GM19193 (cell line): Measurements from ENCODE around the gene RASD1.

ENCODE experiments used
- POLR2A ChIP-seq: IDR thresholded peaks from 4 replicates; pipeline ENCODE4 v1.6.1; 2011; ENCODE audit not compliant: insufficient read depth, insufficient read length; ENCODE audit errors: extremely low read depth

RASD1 gene

DNA sequence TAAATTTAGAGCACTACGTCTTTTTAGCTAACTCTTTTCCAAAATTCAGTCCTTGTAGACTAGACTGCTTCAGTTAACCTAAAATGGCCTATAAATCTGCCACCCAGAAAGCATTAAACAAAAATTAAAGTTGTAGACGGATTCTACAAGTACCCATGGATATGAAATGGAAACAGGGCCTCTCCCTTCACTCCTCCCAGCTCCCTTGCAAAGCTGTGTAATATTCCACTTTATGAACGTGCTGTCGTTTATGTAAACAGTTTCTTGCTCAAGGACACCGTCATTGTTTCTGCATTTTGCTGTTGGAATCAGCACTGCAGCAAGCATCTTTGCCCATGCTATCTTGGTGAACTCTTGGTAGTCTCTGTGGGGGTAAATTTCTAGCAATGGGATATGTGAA is 14.3 kb downstream of the RASD1 start:
- TF ChIP-seq POLR2A = no peak

DNA sequence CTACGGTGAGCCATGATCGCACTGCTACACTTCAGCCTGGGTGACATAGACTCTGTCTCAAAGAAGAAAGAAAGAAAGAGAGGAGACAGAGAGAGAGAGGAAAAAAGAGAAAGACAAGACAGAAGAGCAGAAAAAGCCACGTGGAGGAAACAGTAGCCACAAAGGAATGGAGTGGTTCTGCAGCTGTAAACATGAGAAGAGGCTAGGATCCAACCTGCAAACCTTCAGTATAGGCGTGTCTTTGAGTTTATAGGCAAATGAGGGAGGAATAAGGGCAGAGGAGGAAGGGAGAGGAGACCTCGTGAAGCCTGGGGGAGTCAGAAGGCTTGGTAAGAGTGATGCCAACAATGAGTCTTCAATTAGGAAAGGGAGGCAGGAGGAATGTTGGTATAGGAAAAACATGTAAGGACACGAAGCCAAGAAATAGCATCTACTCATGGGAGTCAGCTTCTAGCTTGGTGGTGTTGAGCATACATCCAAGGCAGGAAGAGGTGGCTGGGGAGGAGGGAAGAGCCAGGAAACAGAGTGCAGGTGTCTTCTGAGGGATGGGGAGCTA is 15.5 kb downstream of the RASD1 start:
- no peak for TF ChIP-seq POLR2A

DNA sequence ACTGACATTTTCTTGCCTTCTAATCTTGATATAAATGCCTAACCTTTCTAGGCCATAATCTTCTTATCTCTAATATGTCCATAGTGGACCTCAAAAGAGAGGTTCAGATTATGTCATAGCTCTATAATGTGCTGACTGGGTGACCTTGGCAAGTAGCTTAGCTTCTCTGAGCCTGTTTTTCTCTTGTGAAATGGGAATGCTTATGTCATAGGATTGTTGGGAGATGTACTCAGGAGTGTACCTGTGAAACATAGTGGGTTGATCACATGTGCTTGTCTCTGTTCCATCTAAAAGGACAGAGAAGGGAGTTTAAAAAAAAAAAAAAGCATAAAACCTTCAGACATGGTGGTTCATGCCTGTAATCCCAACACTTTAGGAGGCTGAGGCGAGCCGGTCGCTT is 17.0 kb downstream of the RASD1 start:
- no peak for TF ChIP-seq POLR2A

DNA sequence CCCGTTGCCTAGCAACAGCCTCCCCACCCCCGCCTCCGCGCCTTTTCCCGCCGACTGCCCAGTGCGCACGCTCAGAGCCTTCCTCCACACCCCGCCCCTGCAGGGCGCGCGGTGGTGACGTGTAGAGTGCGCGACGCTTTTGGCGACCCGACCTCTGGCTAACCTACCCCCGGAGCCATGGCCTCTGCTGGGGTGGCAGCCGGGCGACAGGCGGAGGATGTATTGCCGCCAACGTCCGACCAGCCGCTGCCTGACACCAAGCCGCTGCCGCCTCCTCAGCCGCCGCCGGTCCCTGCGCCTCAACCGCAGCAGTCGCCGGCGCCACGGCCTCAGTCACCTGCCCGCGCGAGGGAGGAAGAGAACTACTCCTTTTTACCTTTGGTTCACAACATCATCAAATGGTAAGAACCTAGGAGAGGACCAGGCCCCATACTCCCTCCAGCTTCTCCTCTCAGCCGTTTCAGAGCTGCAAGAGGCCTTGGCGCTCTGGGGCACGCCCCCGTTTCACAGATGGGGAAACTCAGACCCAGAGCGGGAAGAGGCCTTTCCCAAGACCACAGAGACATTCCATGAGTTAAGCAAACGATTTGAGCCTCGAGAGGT is 19.2 kb downstream of the RASD1 start, which contains the start of gene MED9:
TSS of gene MED9 (plus strand) at position 136 of the 603 bp plus-strand sequence. CDS start at position 178, 42 bp downstream.
- peak; percentile 83 for TF ChIP-seq POLR2A

DNA sequence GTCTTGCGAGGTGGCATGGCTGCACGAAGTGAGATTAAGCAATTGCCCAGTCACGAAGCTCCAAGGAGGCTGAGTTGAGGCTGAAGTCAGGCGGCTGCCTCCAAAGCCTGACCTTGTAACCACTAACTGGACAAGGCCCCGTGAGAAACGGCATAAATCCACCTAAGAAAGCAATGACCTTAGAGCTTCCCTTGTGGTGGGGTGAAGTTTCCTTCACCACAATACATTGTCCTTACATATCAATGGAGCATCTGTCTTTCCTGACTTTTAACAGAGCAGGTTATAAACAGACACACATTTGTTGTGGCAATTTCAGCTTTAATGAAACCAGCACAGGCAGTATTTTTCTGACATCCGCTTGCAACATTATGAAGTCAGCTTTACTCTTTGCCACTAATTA is 21.9 kb downstream of the RASD1 start:
- TF ChIP-seq POLR2A = no peak

DNA sequence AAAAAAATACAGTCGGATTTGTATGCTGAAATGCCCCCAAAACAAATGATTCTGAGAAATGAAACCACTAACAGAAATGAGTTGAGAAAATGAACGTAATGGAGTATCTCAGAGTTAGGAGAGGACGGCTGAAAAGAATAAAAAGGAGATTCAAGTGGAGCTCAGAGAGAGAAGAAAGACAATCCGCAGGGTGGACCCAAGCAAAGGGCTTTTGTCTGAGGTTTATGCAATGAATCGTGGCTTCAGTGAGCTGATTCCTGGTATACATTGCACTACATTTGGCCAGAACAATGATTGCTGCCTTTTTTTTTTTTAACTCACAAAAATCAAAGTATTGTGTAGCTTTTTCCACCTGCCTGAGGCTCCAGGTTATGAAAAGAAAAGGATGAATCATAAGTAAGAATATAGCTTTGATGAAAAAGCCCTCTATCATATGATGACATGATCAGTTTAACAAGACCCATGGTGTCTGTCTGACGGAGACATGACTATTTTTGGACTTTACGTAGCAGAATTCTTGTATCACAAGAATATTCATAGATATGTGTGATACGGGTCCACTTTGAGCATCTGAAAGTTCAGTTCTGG is 23.8 kb downstream of the RASD1 start:
- TF ChIP-seq POLR2A = no peak

DNA sequence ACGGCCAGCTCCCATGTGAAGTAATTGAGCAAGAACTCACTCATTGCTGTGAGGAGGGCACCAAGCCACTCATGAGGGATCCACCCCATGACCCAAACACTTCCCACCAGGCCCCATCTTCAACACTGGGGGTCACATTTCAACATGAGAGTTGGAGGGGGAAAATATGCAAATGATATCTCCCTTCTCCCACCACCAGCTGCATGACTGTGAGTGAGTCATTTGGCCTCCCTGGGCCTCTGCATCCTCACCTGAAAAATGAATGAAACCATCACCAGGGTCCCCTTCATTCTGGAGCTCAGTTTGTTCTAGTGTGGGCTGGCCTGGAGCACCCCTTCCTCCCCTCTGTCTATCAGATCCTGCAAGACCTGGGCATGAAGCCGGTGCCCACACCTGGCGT is 26.2 kb downstream of the RASD1 start:
- TF ChIP-seq POLR2A = no peak

DNA sequence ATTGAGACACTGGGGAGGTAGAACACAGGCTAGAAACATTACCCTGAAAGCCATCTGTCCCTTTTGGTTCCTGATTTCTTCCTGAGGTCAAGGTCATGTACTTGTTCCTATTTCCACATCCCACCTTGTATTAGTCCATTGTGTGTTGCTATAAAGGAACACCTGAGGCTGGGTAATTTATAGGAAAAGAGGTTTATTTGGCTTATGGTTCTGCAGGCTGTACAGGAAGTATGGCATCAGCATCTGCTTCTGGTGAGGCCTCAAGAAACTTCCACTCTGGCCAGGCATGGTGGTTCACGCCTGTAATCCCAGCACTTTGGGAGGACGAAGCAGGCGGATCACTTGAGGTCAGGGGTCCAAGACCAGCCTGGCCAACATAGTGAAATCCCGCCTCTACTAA is 26.8 kb downstream of the RASD1 start:
- TF ChIP-seq POLR2A = no peak

DNA sequence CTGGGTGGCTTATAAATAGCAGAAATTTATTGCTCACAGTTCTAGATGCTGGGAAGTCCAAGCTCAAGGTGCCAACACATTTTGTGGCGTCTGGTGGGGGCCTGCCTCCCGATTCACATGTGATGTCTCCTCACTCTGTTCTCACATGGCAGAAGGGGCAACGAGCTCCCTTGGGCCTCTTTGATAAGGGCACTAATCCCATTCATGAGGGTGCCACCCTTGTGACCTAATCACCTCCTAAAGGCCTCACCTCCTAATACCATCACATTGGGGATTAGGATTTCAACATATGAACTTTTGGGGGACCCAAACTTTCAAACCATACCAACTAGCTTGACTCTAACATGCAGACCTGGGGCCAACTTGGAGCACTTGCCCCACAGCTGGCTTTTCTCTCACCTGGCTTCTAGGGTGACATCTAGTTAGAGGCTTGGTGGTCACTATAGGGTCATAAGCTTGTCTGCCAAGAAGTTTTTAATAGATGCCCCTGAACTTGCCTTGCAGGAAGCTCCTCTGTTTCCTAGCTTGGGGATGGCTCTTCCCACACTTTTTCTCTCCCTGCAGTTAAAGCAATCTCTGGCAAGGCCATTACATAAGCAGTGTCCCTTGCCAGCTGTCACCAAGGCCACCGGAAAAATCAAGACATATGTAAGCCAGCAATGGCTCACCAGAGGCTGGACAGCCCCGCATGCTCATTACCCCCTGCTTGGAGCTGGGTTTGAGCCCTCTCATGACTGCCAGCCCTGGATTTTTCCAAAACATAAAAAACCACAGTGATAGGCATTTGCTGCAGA is 27.8 kb downstream of the RASD1 start:
- TF ChIP-seq POLR2A = no peak

DNA sequence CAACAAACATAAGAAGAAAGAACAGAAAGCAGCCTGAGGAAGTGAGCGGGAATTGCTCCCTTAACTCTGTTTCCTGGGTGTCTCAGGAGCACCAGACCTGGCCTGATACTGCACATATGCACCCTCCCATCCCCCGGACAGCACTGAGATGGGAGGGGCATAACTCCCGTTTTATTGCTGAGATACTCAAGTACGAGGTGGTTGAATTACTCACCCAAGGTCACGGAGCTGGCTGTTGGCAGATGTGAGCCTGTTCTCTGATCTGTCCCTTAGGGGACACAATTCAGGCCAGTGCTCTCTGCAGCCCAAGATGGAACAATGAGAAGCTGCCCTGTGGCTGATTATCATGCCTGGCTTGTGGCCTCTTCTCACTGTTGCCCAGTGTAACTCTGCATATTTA is 28.5 kb downstream of the RASD1 start:
- no peak for TF ChIP-seq POLR2A

DNA sequence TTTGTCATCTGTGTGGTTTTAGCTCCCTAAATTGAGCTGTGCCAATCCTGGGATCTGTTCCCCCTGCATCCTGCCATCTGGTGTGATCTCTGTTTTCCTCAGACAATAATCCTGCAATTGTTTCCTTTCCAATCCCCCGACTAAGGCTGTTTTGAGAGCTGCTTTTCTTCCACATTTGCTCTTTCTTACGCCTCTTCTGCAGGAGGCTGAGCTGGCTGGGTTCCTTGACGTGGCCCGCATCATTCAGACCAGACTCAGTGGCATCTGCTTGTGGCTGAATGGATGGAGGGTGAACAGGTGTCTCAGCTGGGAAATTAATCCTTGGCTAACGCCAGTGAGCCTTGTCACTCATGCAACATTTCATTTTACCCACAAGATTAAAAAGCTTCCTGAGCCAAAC is 29.2 kb downstream of the RASD1 start:
- no peak for TF ChIP-seq POLR2A

DNA sequence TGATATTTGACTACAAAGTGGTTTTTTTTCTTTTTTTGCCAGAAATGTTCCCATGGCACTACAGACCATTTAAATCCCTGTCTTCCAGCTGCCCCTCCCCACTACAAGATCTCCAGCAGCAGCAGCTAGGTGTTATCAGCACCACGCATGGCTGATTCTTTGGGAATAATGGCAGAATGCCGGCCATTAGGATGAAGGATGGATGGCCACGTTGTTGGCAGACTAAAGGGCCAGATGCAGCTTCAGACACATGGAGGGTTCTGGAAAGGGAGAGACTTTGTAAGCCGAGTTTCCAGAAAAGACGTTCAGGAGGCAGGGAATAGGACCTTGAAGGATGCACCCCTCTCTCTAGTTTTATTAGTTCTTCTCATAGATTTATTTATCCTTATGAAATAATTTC is 29.7 kb downstream of the RASD1 start:
- no peak for TF ChIP-seq POLR2A

DNA sequence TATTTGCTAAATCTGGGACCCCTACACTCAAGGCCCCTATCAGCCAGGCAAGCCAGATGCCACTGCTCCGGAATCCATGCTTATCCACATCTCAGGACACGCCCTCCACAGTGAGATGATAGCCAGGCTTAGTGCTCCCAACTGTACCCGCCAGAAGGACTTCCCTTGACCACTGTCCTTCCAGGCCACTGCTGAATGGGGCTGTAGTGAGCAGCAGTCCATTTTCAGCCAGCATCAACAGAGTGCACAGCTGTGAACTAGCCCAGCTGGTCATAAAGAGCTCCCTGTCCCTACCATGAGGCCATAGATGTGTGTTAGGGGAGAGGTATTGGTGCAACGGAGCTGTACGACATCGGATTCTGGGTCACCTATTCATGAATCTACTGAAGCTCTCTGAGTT is 32.4 kb downstream of the RASD1 start:
- no peak for TF ChIP-seq POLR2A

DNA sequence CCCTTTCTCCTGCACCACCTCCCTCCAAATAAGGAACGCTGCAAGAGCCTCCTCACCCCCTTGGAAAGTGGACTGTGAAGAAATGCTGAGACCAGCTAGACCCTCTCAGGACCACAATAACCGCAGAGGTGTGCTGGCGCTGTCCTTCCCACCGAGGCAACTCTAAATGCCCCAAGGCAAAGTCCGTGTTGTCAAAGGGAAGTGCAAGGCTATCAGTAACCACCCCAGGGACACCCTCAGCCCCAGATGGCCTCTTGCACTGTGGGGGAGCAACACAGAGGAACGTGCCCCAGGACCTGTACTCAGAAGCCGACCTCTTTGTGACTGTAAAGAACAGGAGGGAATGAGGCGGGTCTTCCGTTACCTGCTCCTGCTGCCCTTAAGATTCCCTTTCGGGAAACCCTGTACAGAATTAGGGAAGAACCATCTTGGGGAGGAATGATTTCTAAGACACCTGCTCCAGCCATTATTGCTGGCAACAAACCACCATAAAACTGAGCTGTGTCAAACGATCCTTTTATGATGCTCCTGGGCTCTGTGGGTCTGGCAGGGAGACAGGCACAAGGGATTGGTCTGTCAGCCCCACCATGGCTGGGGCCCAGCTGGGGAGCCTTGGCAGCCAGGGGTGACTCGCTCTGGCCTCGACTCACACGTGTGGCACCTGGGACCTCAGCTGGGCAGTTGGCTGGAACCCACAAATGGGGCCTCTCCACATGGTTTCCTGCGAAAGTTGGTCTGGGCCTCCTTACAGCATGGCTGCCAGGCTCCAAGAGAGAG is 34.0 kb downstream of the RASD1 start:
- no peak for TF ChIP-seq POLR2A

DNA sequence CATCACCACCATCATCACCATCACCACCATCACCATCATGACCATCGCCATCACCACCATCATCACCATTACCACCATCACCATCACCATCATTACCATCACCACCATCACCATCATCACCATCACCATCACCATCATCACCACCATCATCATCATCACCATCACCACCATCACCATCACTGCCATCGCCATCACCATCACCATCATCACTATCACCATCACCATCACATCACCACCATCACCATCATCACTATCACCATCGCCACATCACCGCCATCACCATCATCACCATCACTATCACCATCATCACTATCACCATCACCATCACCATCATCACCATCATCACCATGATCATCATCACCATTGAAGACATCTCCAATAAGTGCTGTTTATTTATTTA is 36.2 kb downstream of the RASD1 start:
- TF ChIP-seq POLR2A = no peak

DNA sequence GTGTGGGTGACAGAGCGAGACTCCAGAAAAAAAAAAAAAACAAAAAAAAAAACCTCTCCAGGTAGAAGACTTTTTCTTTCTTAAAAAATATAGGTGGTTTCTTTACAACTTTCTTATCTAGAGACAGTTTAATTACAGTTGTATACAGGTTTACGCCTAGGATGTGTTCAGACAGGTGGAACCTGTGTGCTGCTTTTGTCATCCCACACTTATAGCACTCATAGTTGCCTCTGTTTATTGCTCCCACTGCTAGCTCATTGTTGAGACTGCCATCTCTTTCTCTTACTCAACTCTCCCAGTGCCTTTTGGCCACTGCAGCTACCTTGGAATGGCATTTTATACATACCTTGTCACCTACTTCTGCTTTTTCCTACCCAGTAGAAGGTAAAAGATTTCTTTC is 38.5 kb downstream of the RASD1 start:
- TF ChIP-seq POLR2A = no peak

DNA sequence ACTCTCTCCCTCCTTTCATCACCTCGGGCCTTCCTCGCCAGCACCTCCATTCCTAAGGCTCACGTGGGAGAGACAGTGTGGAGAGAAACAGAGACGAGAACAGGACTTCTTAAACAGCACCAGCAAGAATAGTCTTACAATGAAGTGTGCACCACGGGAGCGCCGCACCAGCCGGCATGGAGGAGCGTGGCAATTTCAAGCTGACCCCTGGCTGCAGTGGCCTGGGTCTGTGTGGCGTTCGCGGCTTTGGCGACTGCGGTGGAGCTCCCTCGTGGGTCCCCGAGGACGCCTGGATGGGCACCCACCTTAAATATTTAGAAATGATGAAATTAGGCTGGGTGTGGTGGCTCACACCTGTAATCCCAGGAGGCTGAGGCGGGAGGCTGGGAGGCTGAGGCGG is 39.9 kb downstream of the RASD1 start:
- no peak for TF ChIP-seq POLR2A
